Panc1 (cell line): Measurements from ENCODE around the gene SLC9A3. TPM values are rescaled to one million over a fixed set of nuclear protein-coding genes. Genes with fewer than 3 reads are reported as not detected.

Experiments
- ATAC-seq: fragments of 200-7000 bp; cut with Tn5 transposase; 2 replicates; pipeline ENCODE4 v1.9.1; 2020; ENCODE audit warnings: mild to moderate bottlenecking, moderate library complexity
- BruUV-seq: library from RNA; stranded (reverse); fragments of 400-500 nt; replicated peaks from 2 replicates; lab custom pipeline; 2021; lab: Mats Ljungman, UMichigan
- CTCF ChIA-PET: fragments of 300-600 bp; sonication (Branson Sonifier 250); formaldehyde crosslinking; loops from one replicate; lab custom pipeline; 2022; ENCODE audit warnings: antibody characterized with exemption; lab: Charles Lee
- POLR2A ChIA-PET: fragments of 300-600 bp; sonication (Branson Sonifier 250); formaldehyde crosslinking; loops from one replicate; lab custom pipeline; 2022; ENCODE audit warnings: antibody characterized with exemption; lab: Charles Lee
- DNase-seq: peaks from one replicate; pipeline ENCODE4 v3.0.0-alpha.2; 2010; ENCODE audit warnings: low read depth, low spot score
- H3K27ac ChIP-seq: 2 replicates; pipeline ENCODE4 v1.5.1; 2011; ENCODE audit warnings: mild to moderate bottlenecking, low read length, inconsistent platforms
- H3K27me3 ChIP-seq: fragments of 200-500 bp; sonication (Bioruptor generic); 2 replicates; pipeline ENCODE4 v1.6.0; 2014; ENCODE audit warnings: low read length, inconsistent platforms; ENCODE audit not compliant: control insufficient read depth, insufficient read depth
- H3K36me3 ChIP-seq: fragments of 200-500 bp; sonication (Bioruptor generic); 2 replicates; pipeline ENCODE4 v1.5.1; 2014; ENCODE audit warnings: inconsistent platforms, mild to moderate bottlenecking, low read length, moderate library complexity; ENCODE audit not compliant: control insufficient read depth, insufficient read depth
- H3K4me1 ChIP-seq: 2 replicates; pipeline ENCODE4 v1.5.1; 2011; ENCODE audit warnings: inconsistent platforms, mild to moderate bottlenecking, low read length, moderate library complexity; ENCODE audit not compliant: control insufficient read depth, insufficient read depth
- H3K4me3 ChIP-seq, 2 experiments: 2 replicates each; pipeline ENCODE4 v1.5.1; 2011 to 2012; ENCODE audit warnings: low read depth in 2 of 2, low read length in 2 of 2, mild to moderate bottlenecking in 2 of 2, inconsistent platforms in 1 of 2, moderate library complexity in 1 of 2
- H3K9me3 ChIP-seq: fragments of 200-500 bp; sonication (Bioruptor generic); 2 replicates; pipeline ENCODE4 v1.5.1; 2014; ENCODE audit warnings: low read depth, mild to moderate bottlenecking, inconsistent platforms, low read length, moderate library complexity; ENCODE audit not compliant: control insufficient read depth, insufficient read depth
- POLR2AphosphoS5 ChIP-seq: IDR thresholded peaks from 2 replicates; pipeline ENCODE4 v1.6.1; 2012; ENCODE audit warnings: mild to moderate bottlenecking, low read depth, low read length, moderate library complexity
- SIN3A ChIP-seq: IDR thresholded peaks from 2 replicates; pipeline ENCODE4 v1.6.1; 2012; ENCODE audit warnings: low read depth, mild to moderate bottlenecking, low read length, moderate library complexity, borderline replicate concordance; ENCODE audit not compliant: insufficient read depth
- TCF7L2 ChIP-seq: IDR thresholded peaks from 2 replicates; pipeline ENCODE4 v1.6.1; 2011; ENCODE audit warnings: mild to moderate bottlenecking, low read depth, low read length, inconsistent platforms
- in situ Hi-C: cut with HindIII; loops from 2 replicates; pipeline ENCODE4 v1.10.0; 2016; ENCODE audit warnings: low sequenced_read_pairs, low pct_unique_long_range_greater_than_20kb
- intact Hi-C: fragments of 100-400 bp; cut with micrococcal nuclease; formaldehyde crosslinking; loops from one replicate; pipeline ENCODE4 v1.10.0; 2022; ENCODE audit not compliant: unreplicated experiment
- total RNA-seq: library from RNA; stranded (reverse); gene quantifications from one replicate; pipeline ENCODE4 v1.2.1, GENCODE V29; 2021; ENCODE audit not compliant: unreplicated experiment
- TF ChIP-seq, protein P1 (sequence below), 2 experiments: IDR thresholded peaks; 2 replicates each; pipeline ENCODE4 v1.6.1; 2011 to 2012; ENCODE audit warnings: low read depth in 2 of 2, control low read depth in 1 of 2, low read length in 1 of 2, mild to moderate bottlenecking in 1 of 2, moderate library complexity in 1 of 2; ENCODE audit not compliant: insufficient read depth in 1 of 2
- TF ChIP-seq, protein P2 (sequence below): fragments of 450-650 bp; IDR thresholded peaks from 2 replicates; pipeline ENCODE4 v1.5.1; 2017; ENCODE audit warnings: mild to moderate bottlenecking

SLC9A3 gene
- total RNA-seq, 1 experiment from 2014 or later = 2.0 TPM

DNA sequence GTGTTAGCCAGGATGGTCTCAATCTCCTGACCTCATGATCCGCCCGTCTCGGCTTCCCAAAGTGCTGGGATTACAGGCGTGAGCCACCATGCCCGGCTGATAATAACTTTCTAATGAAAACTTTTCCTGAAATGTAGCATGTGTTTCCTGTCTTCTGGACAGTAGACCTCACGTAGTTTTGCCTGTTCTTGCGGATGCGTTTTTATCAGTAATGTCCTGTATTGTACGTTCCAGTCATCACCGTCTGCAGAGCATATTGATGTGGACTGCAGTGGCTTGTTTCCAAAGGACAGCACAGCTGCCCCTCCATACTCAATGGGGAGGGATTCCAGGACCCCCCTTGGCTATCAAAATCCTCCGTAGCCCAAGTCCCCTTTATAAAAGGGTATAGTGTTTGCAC, 68.4 kb downstream of the SLC9A3 start (continued):
- TF ChIP-seq POLR2AphosphoS5 = no peak

DNA sequence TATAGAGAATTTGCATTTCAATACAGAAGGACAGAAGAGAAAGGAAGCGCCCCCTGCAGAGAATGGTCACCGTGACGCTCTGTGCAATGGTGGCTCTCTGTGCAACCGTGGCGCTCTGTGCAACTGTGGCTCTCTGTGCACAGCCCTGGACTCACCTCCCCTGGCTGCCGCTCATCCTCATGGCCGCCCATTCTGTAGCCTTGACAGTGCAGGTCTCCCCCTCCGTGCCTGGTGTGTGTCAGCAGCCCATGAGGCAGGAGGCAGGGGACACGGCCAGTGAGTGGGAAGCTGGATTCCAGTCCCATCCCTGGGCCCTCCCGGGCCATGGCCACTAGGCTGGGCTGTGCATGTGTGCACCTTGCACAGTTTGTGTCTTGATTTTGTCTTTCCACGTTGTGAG, 69.3 kb downstream of the SLC9A3 start:
- H3K9me3 ChIP-seq = peaks cover 21% of the 10 kb centered on the region; the same call in 1 of the 2 replicates
- ATAC-seq = no peak
- no peaks in the 10 kb centered on the region for H3K4me1 ChIP-seq
- no peak for DNase-seq
- no peaks in the 10 kb centered on the region for H3K27me3 ChIP-seq
- peaks cover 25% of the 10 kb centered on the region for H3K36me3 ChIP-seq
- in situ Hi-C loops (no loop called here), intact Hi-C loops (no loop called here)
- BruUV-seq = no TSS peak
- TF ChIP-seq, protein P1, sequence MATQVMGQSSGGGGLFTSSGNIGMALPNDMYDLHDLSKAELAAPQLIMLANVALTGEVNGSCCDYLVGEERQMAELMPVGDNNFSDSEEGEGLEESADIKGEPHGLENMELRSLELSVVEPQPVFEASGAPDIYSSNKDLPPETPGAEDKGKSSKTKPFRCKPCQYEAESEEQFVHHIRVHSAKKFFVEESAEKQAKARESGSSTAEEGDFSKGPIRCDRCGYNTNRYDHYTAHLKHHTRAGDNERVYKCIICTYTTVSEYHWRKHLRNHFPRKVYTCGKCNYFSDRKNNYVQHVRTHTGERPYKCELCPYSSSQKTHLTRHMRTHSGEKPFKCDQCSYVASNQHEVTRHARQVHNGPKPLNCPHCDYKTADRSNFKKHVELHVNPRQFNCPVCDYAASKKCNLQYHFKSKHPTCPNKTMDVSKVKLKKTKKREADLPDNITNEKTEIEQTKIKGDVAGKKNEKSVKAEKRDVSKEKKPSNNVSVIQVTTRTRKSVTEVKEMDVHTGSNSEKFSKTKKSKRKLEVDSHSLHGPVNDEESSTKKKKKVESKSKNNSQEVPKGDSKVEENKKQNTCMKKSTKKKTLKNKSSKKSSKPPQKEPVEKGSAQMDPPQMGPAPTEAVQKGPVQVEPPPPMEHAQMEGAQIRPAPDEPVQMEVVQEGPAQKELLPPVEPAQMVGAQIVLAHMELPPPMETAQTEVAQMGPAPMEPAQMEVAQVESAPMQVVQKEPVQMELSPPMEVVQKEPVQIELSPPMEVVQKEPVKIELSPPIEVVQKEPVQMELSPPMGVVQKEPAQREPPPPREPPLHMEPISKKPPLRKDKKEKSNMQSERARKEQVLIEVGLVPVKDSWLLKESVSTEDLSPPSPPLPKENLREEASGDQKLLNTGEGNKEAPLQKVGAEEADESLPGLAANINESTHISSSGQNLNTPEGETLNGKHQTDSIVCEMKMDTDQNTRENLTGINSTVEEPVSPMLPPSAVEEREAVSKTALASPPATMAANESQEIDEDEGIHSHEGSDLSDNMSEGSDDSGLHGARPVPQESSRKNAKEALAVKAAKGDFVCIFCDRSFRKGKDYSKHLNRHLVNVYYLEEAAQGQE (IDR thresholded peaks at IDR 0.05; ENCODE audit: insufficient read depth in 1 of 2, low read depth in 2 of 2, low read length in 1 of 2) = no peak
- no peak for TF ChIP-seq SIN3A
- TF ChIP-seq POLR2AphosphoS5 = no peak
- TF ChIP-seq, protein P2, sequence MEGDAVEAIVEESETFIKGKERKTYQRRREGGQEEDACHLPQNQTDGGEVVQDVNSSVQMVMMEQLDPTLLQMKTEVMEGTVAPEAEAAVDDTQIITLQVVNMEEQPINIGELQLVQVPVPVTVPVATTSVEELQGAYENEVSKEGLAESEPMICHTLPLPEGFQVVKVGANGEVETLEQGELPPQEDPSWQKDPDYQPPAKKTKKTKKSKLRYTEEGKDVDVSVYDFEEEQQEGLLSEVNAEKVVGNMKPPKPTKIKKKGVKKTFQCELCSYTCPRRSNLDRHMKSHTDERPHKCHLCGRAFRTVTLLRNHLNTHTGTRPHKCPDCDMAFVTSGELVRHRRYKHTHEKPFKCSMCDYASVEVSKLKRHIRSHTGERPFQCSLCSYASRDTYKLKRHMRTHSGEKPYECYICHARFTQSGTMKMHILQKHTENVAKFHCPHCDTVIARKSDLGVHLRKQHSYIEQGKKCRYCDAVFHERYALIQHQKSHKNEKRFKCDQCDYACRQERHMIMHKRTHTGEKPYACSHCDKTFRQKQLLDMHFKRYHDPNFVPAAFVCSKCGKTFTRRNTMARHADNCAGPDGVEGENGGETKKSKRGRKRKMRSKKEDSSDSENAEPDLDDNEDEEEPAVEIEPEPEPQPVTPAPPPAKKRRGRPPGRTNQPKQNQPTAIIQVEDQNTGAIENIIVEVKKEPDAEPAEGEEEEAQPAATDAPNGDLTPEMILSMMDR = no peak
- TF ChIP-seq TCF7L2 = no peak
- ChIA-PET POLR2A (no interaction called here), CTCF (no interaction called here)
- no peak overlapping the region for H3K27ac ChIP-seq
- no peak overlapping the region for H3K4me3 ChIP-seq

DNA sequence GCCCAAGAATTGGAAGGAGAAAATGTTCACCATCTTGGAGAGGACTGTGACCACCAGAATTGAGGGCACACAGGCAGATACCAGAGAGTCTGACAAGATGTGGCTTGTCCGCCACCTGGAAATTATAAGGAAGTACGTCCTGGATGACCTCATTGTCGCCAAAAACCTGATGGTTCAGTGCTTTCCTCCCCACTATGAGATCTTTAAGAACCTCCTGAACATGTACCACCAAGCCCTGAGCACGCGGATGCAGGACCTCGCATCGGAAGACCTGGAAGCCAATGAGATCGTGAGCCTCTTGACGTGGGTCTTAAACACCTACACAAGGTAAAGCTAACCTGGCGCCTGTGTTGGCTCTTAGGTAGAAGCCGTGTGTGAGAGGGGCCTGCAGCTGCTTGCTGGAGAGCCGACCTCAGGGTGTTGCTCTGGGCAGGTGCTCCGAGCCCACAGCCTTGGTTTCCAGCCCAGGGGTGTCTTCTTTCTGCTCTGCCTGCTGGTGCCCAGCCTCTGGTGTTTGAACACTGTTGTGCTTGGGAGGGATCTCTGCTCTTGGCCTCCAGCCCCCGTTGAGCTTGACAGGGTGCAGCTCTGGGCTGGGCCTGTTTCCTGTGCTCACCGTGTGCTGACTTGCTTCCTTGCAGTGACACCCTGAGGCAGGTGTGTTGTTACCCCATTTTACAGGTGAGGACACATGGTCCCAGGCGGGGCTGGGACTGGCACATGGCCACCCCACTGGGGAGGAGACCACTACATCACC, 70.3 kb downstream of the SLC9A3 start:
- DNase-seq = no peak
- no peak for ATAC-seq
- Histone ChIP-seq H3K27me3 (no peaks in the 10 kb centered on the region), H3K4me3 (no peak overlapping the region), H3K9me3 (peaks cover 21% of the 10 kb centered on the region; the same call in 1 of the 2 replicates), H3K36me3 (peaks cover 25% of the 10 kb centered on the region), H3K27ac (no peak overlapping the region), H3K4me1 (no peaks in the 10 kb centered on the region)
- CTCF ChIA-PET = no interaction called here
- POLR2A ChIA-PET = no interaction called here
- TF ChIP-seq POLR2AphosphoS5 (no peak), TCF7L2 (no peak), SIN3A (no peak)
- TF ChIP-seq, protein P1 (IDR thresholded peaks at IDR 0.05; ENCODE audit: insufficient read depth in 1 of 2, low read depth in 2 of 2, low read length in 1 of 2) = no peak
- TF ChIP-seq, protein P2 = no peak
- in situ Hi-C loops (no loop called here), intact Hi-C loops (no loop called here)
- BruUV-seq = no TSS peak
